Activated CD4-positive, alpha-beta T cell treated with anti-CD3 and anti-CD28 coated beads, Interleukin-2, amount 50 U/mL, for 4 hours (primary cell): ENCODE data around the gene HSPA5.
"Not testable (repeated sequence)": the region's sequence is repeated elsewhere in the genome, so short reads cannot be mapped to it uniquely, and the experiment has no call there.

Source experiments
- DNase-seq, 2 experiments: peaks; one replicate each; pipeline ENCODE4 v3.0.0-alpha.2; 2020

The HSPA5 gene

DNA sequence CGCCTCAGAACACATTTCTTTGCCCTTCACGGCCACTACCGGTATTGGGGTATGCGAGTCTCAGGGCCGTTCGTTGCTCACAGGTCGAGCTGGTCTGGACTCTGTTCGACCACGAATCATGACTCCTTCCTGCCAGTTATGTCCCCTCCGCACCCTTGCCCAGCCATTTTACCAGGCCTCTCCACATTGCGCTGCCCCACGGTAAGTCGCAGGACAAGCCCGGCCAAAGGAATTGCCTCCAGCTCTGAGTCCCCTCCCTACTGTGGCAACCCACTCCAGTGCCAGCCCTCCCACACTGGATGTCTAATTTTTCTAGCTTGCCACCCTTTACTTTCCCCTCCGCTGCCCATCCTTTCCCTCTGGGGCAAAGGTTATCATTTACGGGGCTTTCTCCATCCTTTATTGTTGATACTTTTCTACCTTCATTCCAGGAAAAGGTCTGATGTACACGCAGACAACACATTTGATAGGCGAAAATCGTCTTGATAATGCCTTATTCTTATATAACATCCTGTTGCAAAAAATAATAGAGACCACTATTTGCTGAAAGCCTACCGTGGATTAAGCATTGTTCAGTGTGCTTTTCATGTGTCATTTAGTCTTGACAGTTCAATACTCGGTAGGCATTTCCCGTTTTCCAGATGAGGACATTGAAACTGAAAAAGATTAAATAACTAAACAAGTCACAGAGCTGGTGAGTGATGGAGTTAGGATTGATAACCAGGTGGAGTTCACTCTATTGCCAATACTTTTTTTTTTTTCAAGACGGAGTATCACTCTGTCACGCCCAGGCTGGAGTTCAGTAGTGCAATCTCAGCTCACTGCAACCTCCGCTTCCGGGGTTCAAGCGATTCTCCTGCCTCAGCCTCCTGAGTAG is 958 bp upstream of the HSPA5 start:
- no peak for DNase-seq

DNA sequence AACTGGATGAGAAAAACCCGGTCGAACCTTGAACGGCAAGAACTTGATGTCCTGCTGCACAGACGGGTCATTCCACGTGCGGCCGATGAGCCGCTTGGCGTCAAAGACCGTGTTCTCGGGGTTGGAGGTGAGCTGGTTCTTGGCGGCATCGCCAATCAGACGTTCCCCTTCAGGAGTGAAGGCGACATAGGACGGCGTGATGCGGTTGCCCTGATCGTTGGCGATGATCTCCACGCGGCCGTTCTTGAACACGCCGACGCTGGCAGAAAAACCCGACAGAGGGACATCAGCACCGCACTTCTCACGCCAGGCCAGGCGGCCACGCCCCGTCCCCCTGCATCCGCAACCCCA is 519 bp downstream of the HSPA5 start:
- peak; percentile 16 for DNase-seq

DNA sequence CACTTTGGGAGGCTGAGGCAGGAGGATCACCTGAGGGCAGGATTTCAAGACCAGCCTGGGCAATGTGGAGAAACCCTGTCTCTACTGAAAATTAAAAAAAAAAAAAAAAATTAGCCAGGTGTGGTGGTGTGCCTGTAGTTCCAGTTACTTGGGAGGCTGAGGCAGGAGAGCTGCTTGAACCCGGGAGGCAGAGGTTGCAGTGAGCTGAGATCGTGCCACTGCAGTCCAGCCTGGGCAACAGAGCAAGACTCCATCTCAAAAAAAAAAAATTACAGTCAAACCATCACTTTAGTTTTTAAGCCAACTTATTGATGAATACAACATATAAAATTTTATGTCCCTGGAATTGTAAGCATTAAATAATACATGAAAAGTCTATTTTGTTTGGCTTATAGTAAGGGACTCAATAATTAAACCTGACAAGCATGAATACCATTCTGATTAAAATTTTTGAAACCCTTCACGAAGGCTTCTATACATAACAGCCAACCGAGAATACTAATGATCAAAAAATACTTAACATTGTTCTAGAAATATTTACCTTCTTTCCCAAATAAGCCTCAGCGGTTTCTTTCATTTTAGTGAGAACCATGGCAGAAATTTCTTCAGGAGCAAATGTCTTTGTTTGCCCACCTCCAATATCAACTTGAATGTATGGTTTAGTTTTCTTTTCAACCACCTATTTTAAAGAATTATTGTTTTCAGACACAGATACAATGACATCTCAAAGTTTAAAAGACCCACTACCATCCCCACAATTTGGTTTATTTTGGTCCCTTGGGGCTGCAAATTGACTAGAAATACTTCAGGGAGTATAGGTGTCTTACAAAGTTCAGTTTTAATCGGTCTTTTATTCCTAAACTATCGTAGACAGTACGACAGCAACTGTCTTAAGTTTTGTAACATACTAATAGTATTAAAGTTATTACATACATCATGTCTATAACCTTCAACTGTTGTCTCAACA is 1.2 kb downstream of the HSPA5 start:
- DNase-seq: no peak

DNA sequence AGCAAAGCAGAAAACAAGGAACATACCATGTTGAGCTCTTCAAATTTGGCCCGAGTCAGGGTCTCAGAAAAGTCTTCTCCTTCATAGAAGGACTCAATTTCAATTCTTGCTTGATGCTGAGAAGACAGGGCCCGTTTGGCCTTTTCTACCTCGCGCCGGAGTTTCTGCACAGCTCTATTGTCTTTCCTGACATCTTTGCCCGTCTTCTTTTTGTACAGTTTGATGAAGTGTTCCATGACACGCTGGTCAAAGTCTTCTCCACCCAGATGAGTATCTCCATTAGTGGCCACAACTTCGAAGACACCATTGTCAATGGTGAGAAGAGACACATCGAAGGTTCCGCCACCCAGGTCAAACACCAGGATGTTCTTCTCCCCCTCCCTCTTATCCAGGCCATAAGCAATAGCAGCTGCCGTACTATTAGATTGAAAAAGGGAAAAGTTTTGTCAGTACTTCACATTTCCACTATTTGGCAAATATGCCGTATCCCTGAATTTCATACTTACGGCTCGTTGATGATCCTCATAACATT is 2.2 kb downstream of the HSPA5 start:
- no peak for DNase-seq

DNA sequence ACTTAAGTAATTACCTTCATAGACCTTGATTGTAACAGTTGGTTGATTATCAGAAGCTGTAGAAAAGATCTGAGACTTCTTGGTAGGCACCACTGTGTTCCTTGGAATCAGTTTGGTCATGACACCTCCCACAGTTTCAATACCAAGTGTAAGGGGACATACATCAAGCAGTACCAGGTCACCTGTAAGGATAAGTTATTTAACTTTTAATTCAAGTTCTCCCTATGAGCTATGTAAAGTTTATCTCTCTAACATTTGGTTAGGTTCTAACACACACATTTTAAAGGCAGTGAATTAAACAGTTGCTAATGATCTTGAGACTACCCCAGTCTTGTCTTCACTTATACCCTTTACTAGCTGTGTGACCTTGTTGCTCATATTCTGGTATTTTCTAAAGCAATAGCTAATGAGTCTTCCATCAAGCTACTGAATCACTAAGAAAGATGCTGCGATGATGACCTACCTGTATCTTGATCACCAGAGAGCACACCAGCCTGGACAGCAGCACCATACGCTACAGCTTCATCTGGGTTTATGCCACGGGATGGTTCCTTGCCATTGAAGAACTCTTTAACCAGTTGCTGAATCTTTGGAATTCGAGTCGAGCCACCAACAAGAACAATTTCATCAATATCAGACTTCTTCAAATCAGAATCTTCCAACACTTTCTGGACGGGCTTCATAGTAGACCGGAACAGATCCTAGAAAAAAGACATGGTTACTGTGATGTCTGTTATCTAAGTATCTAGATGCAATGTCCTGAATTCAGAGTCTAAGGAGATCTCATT is 2.8 kb downstream of the HSPA5 start:
- DNase-seq: no peak

DNA sequence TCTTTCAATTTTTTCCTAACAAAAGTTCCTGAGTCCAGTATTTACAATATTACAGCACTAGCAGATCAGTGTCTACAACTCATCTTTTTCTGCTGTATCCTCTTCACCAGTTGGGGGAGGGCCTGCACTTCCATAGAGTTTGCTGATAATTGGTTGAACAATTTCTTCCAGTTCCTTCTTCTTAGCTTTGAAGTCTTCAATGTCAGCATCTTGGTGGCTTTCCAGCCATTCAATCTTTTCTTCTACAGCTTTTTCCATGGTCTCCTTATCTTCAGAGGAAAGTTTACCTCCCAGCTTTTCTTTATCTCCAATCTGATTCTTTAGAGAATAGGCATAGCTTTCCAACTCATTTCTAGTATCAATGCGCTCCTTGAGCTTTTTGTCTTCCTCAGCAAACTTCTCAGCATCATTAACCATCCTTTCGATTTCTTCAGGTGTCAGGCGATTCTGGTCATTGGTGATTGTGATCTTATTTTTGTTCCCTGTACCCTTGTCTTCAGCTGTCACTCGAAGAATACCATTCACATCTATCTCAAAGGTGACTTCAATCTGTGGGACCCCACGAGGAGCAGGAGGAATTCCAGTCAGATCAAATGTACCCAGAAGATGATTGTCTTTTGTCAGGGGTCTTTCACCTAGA is 4.5 kb downstream of the HSPA5 start:
- not testable (repeated sequence) for DNase-seq

DNA sequence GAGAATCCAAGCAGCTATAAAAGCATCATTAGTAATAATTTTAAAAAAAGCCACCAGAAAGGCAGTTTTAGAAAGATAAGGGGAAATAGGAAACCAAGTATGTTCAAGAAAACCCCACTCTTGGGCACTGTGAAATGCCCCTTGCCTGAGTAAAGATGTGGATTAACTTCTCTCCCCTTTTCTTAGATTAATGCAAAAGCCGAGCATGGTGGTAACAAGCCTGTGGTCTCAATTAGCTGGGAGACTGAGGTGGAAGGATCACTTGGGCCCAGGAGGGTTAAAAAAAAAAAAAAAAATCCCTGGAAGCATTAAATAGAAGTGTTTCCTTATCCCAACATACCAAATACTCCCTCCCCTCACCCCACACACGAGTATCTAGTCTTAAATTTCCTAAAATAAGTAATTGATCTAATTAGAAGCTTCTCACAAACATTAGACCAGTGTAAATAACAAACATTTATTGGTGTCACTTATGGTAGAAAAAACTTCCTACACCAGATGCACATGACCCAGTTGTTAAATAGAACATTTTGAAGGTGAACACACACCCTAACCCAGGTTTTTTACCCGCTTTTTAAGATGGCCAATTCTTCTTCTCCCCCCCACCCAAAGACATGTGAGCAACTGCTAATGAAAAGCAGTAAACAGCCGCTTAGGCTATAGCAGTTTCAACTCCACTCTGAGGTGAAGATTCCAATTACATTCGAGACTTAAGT is 5.2 kb downstream of the HSPA5 start:
- DNase-seq: no peak

DNA sequence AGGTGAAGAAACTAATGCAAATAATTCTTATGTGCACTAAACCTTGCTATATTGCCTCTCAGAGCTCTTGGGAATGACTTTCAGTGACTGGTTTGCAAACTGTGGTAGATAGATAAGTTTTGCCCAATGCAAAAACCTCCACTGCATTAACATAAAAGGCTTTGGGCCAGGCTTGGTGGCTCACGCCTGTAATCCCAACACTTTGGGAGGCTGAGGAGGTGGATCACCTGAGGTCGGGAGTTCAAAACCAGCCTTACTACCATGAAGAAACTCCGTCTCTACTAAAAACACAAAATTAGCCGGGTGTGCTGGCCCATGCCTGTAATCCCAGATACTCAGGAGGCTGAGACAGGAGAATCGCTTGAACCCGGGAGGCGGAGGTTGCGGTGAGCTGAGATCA is 7.0 kb downstream of the HSPA5 start:
- not testable (repeated sequence) for DNase-seq

DNA sequence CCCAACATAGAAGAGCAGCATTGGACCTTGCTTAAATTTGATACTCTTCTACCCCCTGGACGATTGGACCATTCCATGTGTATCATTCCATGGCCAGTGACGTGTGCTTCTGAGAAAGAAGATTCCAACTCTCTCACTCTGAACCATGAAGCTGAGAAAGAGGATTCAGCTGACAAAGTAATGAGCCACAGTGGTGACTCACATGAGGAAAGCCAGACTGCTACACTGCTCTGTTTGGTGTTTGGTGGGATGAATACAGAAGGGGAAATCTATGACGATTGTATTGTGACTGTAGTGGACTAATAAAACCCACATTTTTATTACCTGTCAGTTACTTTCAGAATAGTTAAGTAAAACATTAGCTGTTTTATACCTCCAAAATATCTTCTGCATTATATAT is 7.5 kb downstream of the HSPA5 start:
- no peak for DNase-seq

DNA sequence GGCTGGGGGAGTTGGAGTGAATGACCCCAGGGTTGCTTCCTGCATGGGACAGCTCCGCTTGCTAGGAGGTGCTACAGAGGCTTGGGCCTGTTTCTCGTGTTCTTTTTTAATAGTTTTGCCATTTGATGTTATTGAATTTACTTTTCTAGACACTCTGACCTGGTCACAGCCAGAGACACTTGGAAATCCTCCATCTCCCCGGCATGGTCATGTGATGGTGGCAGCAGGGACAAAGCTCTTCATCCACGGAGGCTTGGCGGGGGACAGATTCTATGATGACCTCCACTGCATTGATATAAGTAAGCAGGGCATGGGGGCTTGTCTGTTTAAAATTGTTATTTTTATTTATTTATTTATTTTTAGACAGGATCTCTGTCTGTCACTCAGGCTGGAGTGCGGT is 13.4 kb downstream of the HSPA5 start:
- no peak for DNase-seq

DNA sequence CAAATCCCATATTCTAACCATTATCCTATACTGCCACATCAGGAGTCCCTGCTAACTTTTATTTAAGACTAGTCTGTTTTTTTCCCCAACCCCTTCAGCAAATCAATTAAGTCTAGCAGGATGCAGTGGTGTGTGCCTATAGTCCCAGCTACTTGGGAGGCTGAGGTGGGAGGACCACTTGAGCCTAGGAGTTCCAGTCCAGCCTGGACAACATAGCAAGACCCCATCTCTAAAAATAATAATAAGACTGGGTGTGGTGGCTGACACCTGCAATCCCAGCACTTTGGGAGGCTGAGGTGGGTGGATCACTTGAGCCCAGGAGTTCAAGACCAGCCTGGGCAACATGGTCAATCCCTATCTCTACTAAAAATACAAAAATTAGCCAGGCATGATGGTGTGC is 16.3 kb downstream of the HSPA5 start:
- not testable (repeated sequence) for DNase-seq

DNA sequence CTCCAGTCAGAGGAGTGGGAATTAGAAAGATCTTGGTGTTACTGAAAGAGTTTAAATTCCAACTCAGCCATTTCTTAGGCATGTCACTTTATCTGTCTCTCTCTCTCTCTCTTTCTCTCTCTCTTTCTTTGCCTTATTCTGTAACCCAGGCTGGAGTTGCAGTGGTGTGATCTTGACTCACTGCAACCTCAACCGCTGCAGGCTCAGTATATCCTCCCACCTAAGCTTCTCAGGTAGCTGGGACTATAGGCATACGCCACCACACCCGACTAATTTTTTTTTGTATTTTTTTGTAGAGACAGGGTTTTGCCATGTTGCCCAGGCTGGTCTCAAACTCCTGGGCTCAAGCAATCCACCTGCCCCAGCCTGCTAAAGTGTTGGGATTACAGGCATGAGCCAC is 22.5 kb downstream of the HSPA5 start:
- no peak for DNase-seq

DNA sequence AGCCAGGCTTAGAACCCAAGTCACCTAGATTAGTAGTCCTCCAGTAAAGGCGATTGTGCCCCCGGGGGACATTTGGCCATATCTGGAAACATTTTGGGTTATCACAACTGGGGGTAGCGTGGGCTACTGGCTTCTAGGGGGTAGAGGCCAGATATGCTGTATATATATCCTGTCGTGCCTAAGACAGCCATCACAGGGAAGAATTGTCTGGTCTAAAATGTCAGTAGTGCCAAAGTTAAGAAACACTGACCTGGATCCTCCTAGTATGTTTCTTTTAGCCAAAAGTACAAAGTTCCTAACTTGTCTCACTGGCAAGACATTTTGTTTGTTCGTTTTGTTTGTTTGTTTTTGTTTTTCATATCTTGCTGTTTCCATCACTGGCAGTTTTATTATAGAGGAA is 27.0 kb downstream of the HSPA5 start:
- no peak for DNase-seq

DNA sequence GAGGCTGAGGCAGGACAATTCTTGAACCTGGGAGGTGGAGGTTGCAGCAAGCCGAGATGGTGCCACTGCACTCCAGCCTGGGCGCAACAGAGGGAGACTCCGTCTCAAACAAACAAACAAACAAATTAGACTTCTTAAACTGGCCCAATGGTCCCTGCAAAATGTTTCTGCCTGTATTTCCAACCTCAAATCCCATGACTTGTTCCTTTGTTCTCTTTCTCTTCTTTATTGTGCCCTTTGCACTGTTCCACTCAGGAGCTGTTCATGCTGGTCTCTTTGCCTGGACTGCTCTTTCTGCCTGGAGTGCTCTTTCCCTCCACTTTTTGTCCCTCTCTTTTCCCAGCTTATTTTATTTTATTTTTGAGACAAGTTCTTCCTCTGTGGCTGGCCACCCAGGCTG is 36.7 kb downstream of the HSPA5 start:
- no peak for DNase-seq

DNA sequence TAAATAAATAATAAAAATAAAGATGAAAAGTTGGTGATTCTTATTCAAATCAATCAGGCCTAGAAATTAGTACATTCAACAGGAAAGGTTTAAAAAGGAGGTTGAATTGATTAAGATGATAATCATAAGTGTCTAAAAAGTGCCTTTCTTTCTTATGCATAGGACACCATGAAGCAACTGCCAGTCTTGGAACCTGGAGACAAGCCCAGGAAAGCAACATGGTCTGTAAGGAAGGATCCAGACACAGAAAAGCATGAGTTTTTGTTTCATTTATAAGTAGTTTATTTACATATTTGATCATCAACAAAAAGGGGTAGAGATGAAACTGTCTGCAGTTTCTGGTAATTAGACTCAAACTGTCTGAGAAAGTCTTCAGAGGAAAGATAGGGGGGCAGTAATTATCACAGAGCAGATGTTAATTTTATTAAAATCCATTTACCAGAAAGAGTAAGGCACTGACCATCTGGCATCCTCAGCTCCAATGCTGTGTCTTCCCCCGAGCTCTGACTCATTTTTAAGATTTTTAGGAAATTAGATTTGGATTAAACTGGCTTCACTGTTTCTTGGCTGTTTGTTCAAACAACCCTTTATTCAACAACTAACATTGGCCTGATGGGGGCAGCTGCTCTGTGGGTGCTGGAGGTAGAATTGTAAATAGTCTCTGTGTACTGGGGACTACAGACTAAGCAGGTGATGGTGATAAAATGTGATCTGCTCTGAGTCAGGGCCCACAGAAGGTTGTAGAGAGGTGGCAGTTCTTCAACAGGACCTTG is 38.1 kb downstream of the HSPA5 start:
- DNase-seq: no peak

DNA sequence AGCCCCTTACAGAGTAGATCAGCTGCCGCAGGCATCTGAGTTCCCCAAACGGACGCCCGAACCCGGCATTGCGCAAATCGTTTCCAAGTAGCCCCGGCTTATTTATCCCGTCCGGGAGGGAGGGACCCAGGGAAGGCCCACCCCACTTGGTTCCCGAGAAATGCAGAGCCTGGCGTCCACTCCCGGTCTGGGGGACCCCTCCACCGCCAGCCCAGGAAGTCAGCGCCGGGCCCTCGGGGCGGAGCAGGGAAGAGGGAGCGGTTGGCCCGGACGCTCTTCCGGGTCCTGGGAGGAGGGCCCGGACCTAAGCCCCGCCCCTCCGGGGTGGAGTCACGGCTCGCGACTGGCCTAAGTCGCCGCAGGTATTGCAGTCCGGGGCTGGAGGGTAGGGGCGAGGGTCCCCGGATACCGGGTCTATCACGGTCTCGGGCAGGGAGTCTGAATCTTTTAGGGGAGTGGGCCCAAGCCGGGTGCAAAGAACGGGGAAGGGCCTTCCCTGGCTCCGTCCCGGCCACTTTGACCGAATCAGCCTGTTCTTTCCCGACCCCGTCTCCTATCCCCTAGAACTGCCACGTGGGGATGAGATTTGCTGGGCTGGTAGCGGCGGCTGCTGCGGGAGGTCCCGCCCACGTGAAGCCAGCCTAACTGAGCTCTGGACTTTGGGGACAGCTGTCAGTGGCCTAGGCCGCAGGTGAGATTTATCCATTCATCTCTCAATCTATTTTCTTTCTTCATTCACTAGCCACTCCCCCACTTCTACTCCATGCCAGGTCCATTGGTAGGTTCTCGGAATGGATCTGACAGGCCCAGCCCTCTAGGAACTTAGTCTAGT is 40.7 kb downstream of the HSPA5 start, which contains the start of gene RABEPK:
Gene RABEPK, plus strand, starts transcription at position 327 of the 832 bp plus-strand sequence. CDS start 2,472 bp downstream, outside the sequence.
- peak; percentile 82 to 83 for DNase-seq

DNA sequence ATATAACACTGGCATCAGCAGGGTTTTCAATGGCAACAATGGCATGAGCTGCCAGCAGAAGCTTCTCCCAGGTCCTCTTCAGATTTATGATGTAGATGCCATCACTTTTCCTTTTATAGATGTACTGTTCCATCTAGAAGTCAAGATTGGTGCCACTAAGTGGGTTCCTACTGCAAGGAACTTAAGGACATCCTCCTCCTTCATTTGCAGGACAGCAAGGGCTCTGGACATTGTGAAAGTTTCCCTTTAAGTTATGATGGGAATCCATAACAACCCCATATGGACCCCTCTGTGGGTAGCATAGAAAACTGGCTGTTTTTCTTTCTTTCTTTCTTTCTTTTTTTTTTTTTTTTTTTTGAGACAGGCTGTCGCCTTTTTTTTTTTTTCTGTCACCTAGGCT is 45.6 kb downstream of the HSPA5 start:
- not testable (repeated sequence) for DNase-seq

DNA sequence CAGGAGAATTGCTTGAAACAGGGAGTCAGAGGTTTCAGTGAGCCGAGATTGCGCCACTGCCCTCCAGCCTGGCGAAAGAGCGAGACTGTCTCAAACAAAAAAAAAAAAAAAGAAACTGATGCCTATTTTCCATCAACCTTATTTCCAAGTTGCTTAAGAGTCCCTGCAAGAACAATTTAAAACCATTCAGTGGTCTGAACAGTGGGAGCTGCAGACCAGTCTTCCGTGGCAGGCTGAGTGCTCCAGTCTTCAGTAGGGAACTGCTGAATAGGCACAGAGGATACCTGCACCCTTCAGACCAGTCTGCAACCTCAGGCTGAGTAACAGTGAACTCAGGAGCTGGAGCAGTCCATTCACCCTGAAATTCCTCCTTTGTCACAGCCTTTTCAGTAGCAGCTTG is 46.7 kb downstream of the HSPA5 start:
- DNase-seq: not testable (repeated sequence)

DNA sequence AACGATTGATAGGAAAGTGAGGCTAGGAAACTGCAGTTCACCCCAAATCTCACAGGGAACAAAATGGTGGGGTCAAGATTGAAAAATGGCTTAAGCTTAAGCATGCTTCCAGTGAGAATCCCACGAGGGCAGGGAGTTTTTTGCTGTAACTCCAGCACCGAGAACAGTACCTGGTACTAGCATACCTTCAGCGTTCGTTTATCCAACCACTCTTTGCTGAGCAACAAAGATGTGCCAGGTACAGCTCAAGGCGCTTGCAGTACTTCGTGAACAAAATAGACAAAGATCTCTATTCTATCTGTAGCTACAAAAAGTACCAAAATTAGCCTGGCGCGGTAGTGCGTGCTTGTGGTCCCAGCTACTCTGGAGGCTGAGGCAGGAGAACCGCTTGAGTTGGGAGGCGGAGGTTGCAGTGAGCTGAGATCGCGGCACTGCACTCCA is 50.8 kb downstream of the HSPA5 start:
- DNase-seq: no peak
